Measurements from ENCODE around the gene VPS37B.

The VPS37B gene

GRCh38 chr12:122852336-122853275, 43.3 kb downstream of the VPS37B start:
- DNase-seq (ENCODE audit: low read depth) = no peak

GRCh38 chr12:122851820-122852219, 44.1 kb downstream of the VPS37B start:
- DNase-seq (ENCODE audit: low read depth) = peak; percentile 50

GRCh38 chr12:122850695-122851350, 45.1 kb downstream of the VPS37B start:
- DNase-seq (ENCODE audit: low read depth) = no peak

GRCh38 chr12:122850048-122850445, 45.9 kb downstream of the VPS37B start:
- DNase-seq (ENCODE audit: low read depth) = no peak

GRCh38 chr12:122849352-122850047, 46.4 kb downstream of the VPS37B start:
- DNase-seq (ENCODE audit: low read depth) = no peak

- DNase-seq (ENCODE audit: low read depth) = no peak
Observed at GRCh38 chr12:122848471-122849351, 47.2 kb downstream of the VPS37B start.

- DNase-seq (ENCODE audit: low read depth) = no peak
Observed at GRCh38 chr12:122847921-122848421, 48.0 kb downstream of the VPS37B start.

- DNase-seq (ENCODE audit: low read depth) = no peak
Observed at GRCh38 chr12:122847516-122847836, 48.4 kb downstream of the VPS37B start.

GRCh38 chr12:122846622-122847515, 49.1 kb downstream of the VPS37B start:
- DNase-seq (ENCODE audit: low read depth) = no peak

- no peak for DNase-seq (ENCODE audit: low read depth)
Observed at GRCh38 chr12:122845865-122846621, 49.9 kb downstream of the VPS37B start.

GRCh38 chr12:122845041-122845864, 50.7 kb downstream of the VPS37B start:
- DNase-seq (ENCODE audit: low read depth) = no peak

GRCh38 chr12:122844366-122844971, 51.5 kb downstream of the VPS37B start:
- no peak for DNase-seq (ENCODE audit: low read depth)

- no peak for DNase-seq (ENCODE audit: low read depth)
Observed at GRCh38 chr12:122843455-122843854, 52.5 kb downstream of the VPS37B start.

GRCh38 chr12:122842505-122843405, 53.2 kb downstream of the VPS37B start:
- no peak for DNase-seq (ENCODE audit: low read depth)

GRCh38 chr12:122841544-122842321, 54.2 kb downstream of the VPS37B start:
- DNase-seq (ENCODE audit: low read depth) = no peak

Measured in fibroblast of the conjunctiva (primary cell).